GM21619 (cell line): ENCODE data around the gene PTPRD.
A peak's percentile ranks its signal among the peaks of the same experiment; 100 is the strongest.

Experiments used
- ATAC-seq: cut with Tn5 transposase; IDR thresholded peaks from one replicate; pipeline ENCODE4 v1.9.1; 2021; ENCODE audit not compliant: unreplicated experiment

PTPRD gene

GRCh38 chr9:10059044-10059443, 553.8 kb downstream of the PTPRD start:
- ATAC-seq = no peak

GRCh38 chr9:10055886-10056395, 556.9 kb downstream of the PTPRD start:
- ATAC-seq = no peak

GRCh38 chr9:10054456-10054855, 558.3 kb downstream of the PTPRD start:
- no peak for ATAC-seq

GRCh38 chr9:10052916-10053315, 559.9 kb downstream of the PTPRD start:
- ATAC-seq = no peak

- no peak for ATAC-seq
Observed at GRCh38 chr9:10052181-10052580, 560.6 kb downstream of the PTPRD start.

- ATAC-seq = no peak
Observed at GRCh38 chr9:10050016-10050415, 562.8 kb downstream of the PTPRD start.

GRCh38 chr9:10048994-10049393, 563.8 kb downstream of the PTPRD start:
- no peak for ATAC-seq

GRCh38 chr9:10045598-10045997, 567.2 kb downstream of the PTPRD start:
- ATAC-seq = no peak

GRCh38 chr9:10041726-10042229, 571.0 kb downstream of the PTPRD start:
- no peak for ATAC-seq

GRCh38 chr9:10036095-10036494, 576.7 kb downstream of the PTPRD start:
- no peak for ATAC-seq

GRCh38 chr9:10032166-10032565, 580.6 kb downstream of the PTPRD start:
- no peak for ATAC-seq

GRCh38 chr9:10026443-10026984, 586.3 kb downstream of the PTPRD start:
- no peak for ATAC-seq

GRCh38 chr9:10015755-10016154, 597.0 kb downstream of the PTPRD start:
- ATAC-seq = no peak

- no peak for ATAC-seq
Observed at GRCh38 chr9:10014889-10015288, 597.9 kb downstream of the PTPRD start.

GRCh38 chr9:10009401-10009800, 603.4 kb downstream of the PTPRD start:
- ATAC-seq = no peak

GRCh38 chr9:10008101-10008799, 604.6 kb downstream of the PTPRD start:
- ATAC-seq = no peak

- ATAC-seq = no peak
Observed at GRCh38 chr9:10007356-10007755, 605.4 kb downstream of the PTPRD start.

GRCh38 chr9:10005206-10005605, 607.6 kb downstream of the PTPRD start:
- no peak for ATAC-seq

GRCh38 chr9:10003047-10003446, 609.8 kb downstream of the PTPRD start:
- no peak for ATAC-seq

- ATAC-seq = no peak
Observed at GRCh38 chr9:10000669-10001068, 612.1 kb downstream of the PTPRD start.

GRCh38 chr9:9998491-9999287, 614.1 kb downstream of the PTPRD start:
- ATAC-seq = peak; percentile 65

- ATAC-seq = no peak
Observed at GRCh38 chr9:9997585-9997984, 615.2 kb downstream of the PTPRD start.
